Stimulated activated naive CD8-positive, alpha-beta T cell treated with anti-CD3 and anti-CD28 coated beads, Interleukin-15, amount 100 ng/mL, for 72 hours (primary cell): Measurements from ENCODE around the gene FAM131C.
A peak's percentile ranks its signal among the peaks of the same experiment; 100 is the strongest.

ENCODE experiments used
- ATAC-seq: fragments of 150-1000 bp; cut with Tn5 transposase; 2 replicates; pipeline ENCODE4 v1.10.0; 2021; ENCODE audit warnings: mild to moderate bottlenecking, moderate library complexity
- DNase-seq, 2 donors: peaks; one replicate each; pipeline ENCODE4 v3.0.0; 2021 to 2022
- H3K27ac Mint-ChIP-seq, 2 donors: one replicate each; pipeline ENCODE4 v1.8.0; 2022; ENCODE audit warnings: mild to moderate bottlenecking in 2 of 2, mixed read lengths in 2 of 2, moderate library complexity in 2 of 2
- H3K27me3 Mint-ChIP-seq: one replicate; pipeline ENCODE4 v1.8.0; 2022; ENCODE audit warnings: mixed read lengths
- H3K4me1 Mint-ChIP-seq: one replicate; pipeline ENCODE4 v1.8.0; 2022; ENCODE audit warnings: mild to moderate bottlenecking, mixed read lengths
- H3K4me3 Mint-ChIP-seq, 2 donors: one replicate each; pipeline ENCODE4 v1.8.0; 2022; ENCODE audit warnings: mild to moderate bottlenecking in 2 of 2, mixed read lengths in 2 of 2, moderate library complexity in 1 of 2
- H3K9me3 Mint-ChIP-seq, 2 donors: one replicate each; pipeline ENCODE4 v1.8.0; 2022; ENCODE audit warnings: mixed read lengths in 2 of 2

The FAM131C gene

GRCh38 chr1:16075337-16076030 lies 2.0 kb upstream of the FAM131C start:
- no peak for DNase-seq
- Mint-ChIP-seq H3K4me1 (peaks cover 22% of the 10 kb centered on the region), H3K4me3 (no peak overlapping the region), H3K27me3 (peaks cover 34% of the 10 kb centered on the region), H3K9me3 (no peaks in the 10 kb centered on the region), H3K27ac (no peak overlapping the region)
- no peak for ATAC-seq

GRCh38 chr1:16074217-16074616 lies 766 bp upstream of the FAM131C start:
- ATAC-seq, result no peak
- DNase-seq, result no peak
- Mint-ChIP-seq H3K4me1 (peaks cover 30% of the 10 kb centered on the region), H3K4me3 (peak overlapping the region; percentile 4 to 72), H3K27me3 (peaks cover 46% of the 10 kb centered on the region), H3K9me3 (no peaks in the 10 kb centered on the region), H3K27ac (no peak overlapping the region)

- ATAC-seq, result peak; percentile 48
- Mint-ChIP-seq H3K9me3 (no peaks in the 10 kb centered on the region), H3K4me3 (peak overlapping the region; percentile 9 to 37)
These were observed 601 bp downstream of the FAM131C start for GRCh38 chr1:16072616-16073484.

GRCh38 chr1:16072095-16072494 lies 1.4 kb downstream of the FAM131C start:
- Mint-ChIP-seq H3K27me3 (peaks cover 63% of the 10 kb centered on the region), H3K27ac (no peak overlapping the region), H3K4me3 (peak overlapping the region in 1 of 2 donors; percentile 37), H3K4me1 (peaks cover 24% of the 10 kb centered on the region), H3K9me3 (no peaks in the 10 kb centered on the region)
- no peak for ATAC-seq
- no peak for DNase-seq

More at GRCh38 chr1:16072616-16073484, 601 bp downstream of the FAM131C start:
- Mint-ChIP-seq H3K27me3 (peaks cover 58% of the 10 kb centered on the region), H3K27ac (no peak overlapping the region), H3K4me1 (peaks cover 24% of the 10 kb centered on the region)
- peak in 1 of 2 donors; percentile 21 for DNase-seq

GRCh38 chr1:16071614-16072013 lies 1.8 kb downstream of the FAM131C start:
- ATAC-seq (no peak), DNase-seq (no peak)
- Mint-ChIP-seq H3K4me1 (peaks cover 24% of the 10 kb centered on the region), H3K4me3 (no peak overlapping the region), H3K9me3 (no peaks in the 10 kb centered on the region), H3K27me3 (peaks cover 63% of the 10 kb centered on the region), H3K27ac (no peak overlapping the region)

GRCh38 chr1:16070640-16071355 lies 2.7 kb downstream of the FAM131C start:
- Mint-ChIP-seq H3K9me3 (no peaks in the 10 kb centered on the region), H3K27me3 (peaks cover 65% of the 10 kb centered on the region), H3K27ac (no peak overlapping the region), H3K4me3 (no peak overlapping the region), H3K4me1 (peaks cover 24% of the 10 kb centered on the region)
- ATAC-seq, result no peak
- no peak for DNase-seq

- H3K27me3 Mint-ChIP-seq, result peaks cover 73% of the 10 kb centered on the region
These were observed 4.8 kb downstream of the FAM131C start for GRCh38 chr1:16068356-16069270.

GRCh38 chr1:16067933-16068332 lies 5.5 kb downstream of the FAM131C start:
- ATAC-seq (no peak), DNase-seq (no peak)
- H3K27me3 Mint-ChIP-seq, result peaks cover 70% of the 10 kb centered on the region
- no peaks in the 10 kb centered on the region for H3K9me3 Mint-ChIP-seq
- no peak overlapping the region for H3K4me3 Mint-ChIP-seq
- H3K27ac Mint-ChIP-seq, result peak overlapping the region in 1 of 2 donors; percentile 42
- peaks cover 31% of the 10 kb centered on the region for H3K4me1 Mint-ChIP-seq

More at GRCh38 chr1:16068356-16069270, 4.8 kb downstream of the FAM131C start:
- no peak for ATAC-seq
- Mint-ChIP-seq H3K4me1 (peaks cover 32% of the 10 kb centered on the region), H3K4me3 (no peak overlapping the region), H3K9me3 (no peaks in the 10 kb centered on the region), H3K27ac (peak overlapping the region in 1 of 2 donors; percentile 42)
- DNase-seq, result no peak

- DNase-seq, result no peak
- Mint-ChIP-seq H3K27ac (peak overlapping the region in 1 of 2 donors; percentile 65), H3K4me3 (no peak overlapping the region), H3K27me3 (peaks cover 63% of the 10 kb centered on the region), H3K4me1 (peaks cover 31% of the 10 kb centered on the region), H3K9me3 (no peaks in the 10 kb centered on the region)
- no peak for ATAC-seq
These were observed 6.2 kb downstream of the FAM131C start for GRCh38 chr1:16067127-16067768.

GRCh38 chr1:16066245-16066644 lies 7.2 kb downstream of the FAM131C start:
- Mint-ChIP-seq H3K27ac (no peak overlapping the region), H3K27me3 (peaks cover 53% of the 10 kb centered on the region), H3K4me3 (no peak overlapping the region), H3K4me1 (peaks cover 31% of the 10 kb centered on the region), H3K9me3 (no peaks in the 10 kb centered on the region)
- DNase-seq, result no peak
- ATAC-seq, result no peak

GRCh38 chr1:16065269-16065576 lies 8.2 kb downstream of the FAM131C start:
- no peak overlapping the region for H3K27ac Mint-ChIP-seq
- H3K4me1 Mint-ChIP-seq, result peaks cover 23% of the 10 kb centered on the region
- H3K4me3 Mint-ChIP-seq, result no peak overlapping the region
- peaks cover 48% of the 10 kb centered on the region for H3K27me3 Mint-ChIP-seq
- DNase-seq, result no peak
- no peak for ATAC-seq
- no peaks in the 10 kb centered on the region for H3K9me3 Mint-ChIP-seq

- Mint-ChIP-seq H3K27ac (peak overlapping the region in 1 of 2 donors; percentile 57), H3K27me3 (peaks cover 43% of the 10 kb centered on the region), H3K4me1 (peaks cover 18% of the 10 kb centered on the region), H3K4me3 (no peak overlapping the region), H3K9me3 (no peaks in the 10 kb centered on the region)
- DNase-seq (no peak), ATAC-seq (no peak)
These were observed 8.7 kb downstream of the FAM131C start for GRCh38 chr1:16064536-16065268.

- Mint-ChIP-seq H3K27me3 (peaks cover 35% of the 10 kb centered on the region), H3K4me1 (peaks cover 18% of the 10 kb centered on the region), H3K9me3 (no peaks in the 10 kb centered on the region), H3K27ac (no peak overlapping the region), H3K4me3 (no peak overlapping the region)
- DNase-seq, result no peak
- ATAC-seq, result no peak
These were observed 9.5 kb downstream of the FAM131C start for GRCh38 chr1:16063921-16064320.

- peaks cover 29% of the 10 kb centered on the region for H3K27me3 Mint-ChIP-seq
- H3K27ac Mint-ChIP-seq, result no peak overlapping the region
- ATAC-seq (no peak), DNase-seq (no peak)
- no peaks in the 10 kb centered on the region for H3K9me3 Mint-ChIP-seq
- no peak overlapping the region for H3K4me3 Mint-ChIP-seq
- peaks cover 18% of the 10 kb centered on the region for H3K4me1 Mint-ChIP-seq
These were observed 10.1 kb downstream of the FAM131C start for GRCh38 chr1:16063226-16063829.
